T-helper 1 cell (primary cell): ENCODE measurements around the gene MBOAT2.

Source experiments
- DNase-seq, 5 donors: peaks; one replicate each; pipeline ENCODE4 v3.0.0-alpha.2; 2012 to 2020

The MBOAT2 gene

GRCh38 chr2:8889978-8890377 lies 113.5 kb downstream of the MBOAT2 start:
- no peak for DNase-seq

GRCh38 chr2:8888963-8889362 lies 114.5 kb downstream of the MBOAT2 start:
- DNase-seq = no peak

- DNase-seq = no peak
These were observed 116.6 kb downstream of the MBOAT2 start for GRCh38 chr2:8886876-8887275.

GRCh38 chr2:8886202-8886518 lies 117.3 kb downstream of the MBOAT2 start:
- DNase-seq = no peak

GRCh38 chr2:8885449-8886201 lies 117.9 kb downstream of the MBOAT2 start:
- DNase-seq = no peak

GRCh38 chr2:8884812-8885211 lies 118.7 kb downstream of the MBOAT2 start:
- DNase-seq = no peak

GRCh38 chr2:8882094-8882493 lies 121.4 kb downstream of the MBOAT2 start:
- DNase-seq = no peak

GRCh38 chr2:8877894-8878293 lies 125.6 kb downstream of the MBOAT2 start:
- no peak for DNase-seq

- DNase-seq = no peak
These were observed 126.2 kb downstream of the MBOAT2 start for GRCh38 chr2:8877332-8877731.

GRCh38 chr2:8876628-8877027 lies 126.9 kb downstream of the MBOAT2 start:
- no peak for DNase-seq

GRCh38 chr2:8872821-8873432 lies 130.6 kb downstream of the MBOAT2 start:
- peak in 1 of 5 donors; percentile 16 for DNase-seq

GRCh38 chr2:8870441-8870840 lies 133.0 kb downstream of the MBOAT2 start:
- no peak for DNase-seq

- no peak for DNase-seq
These were observed 136.1 kb downstream of the MBOAT2 start for GRCh38 chr2:8867363-8867762.

GRCh38 chr2:8863331-8863953 lies 140.0 kb downstream of the MBOAT2 start:
- DNase-seq = no peak

- DNase-seq = no peak
These were observed 141.3 kb downstream of the MBOAT2 start for GRCh38 chr2:8862230-8862629.

GRCh38 chr2:8861797-8862196 lies 141.7 kb downstream of the MBOAT2 start:
- DNase-seq = no peak

GRCh38 chr2:8860239-8860638 lies 143.2 kb downstream of the MBOAT2 start:
- no peak for DNase-seq

- DNase-seq = no peak
These were observed 144.6 kb downstream of the MBOAT2 start for GRCh38 chr2:8858910-8859309.

GRCh38 chr2:8858264-8858663 lies 145.2 kb downstream of the MBOAT2 start:
- no peak for DNase-seq

- DNase-seq = no peak
These were observed 145.8 kb downstream of the MBOAT2 start for GRCh38 chr2:8857709-8858108.

- DNase-seq = no peak
These were observed 147.3 kb downstream of the MBOAT2 start for GRCh38 chr2:8856176-8856575.

GRCh38 chr2:8855010-8855409 lies 148.5 kb downstream of the MBOAT2 start:
- DNase-seq = no peak

- no peak for DNase-seq
These were observed 150.1 kb downstream of the MBOAT2 start for GRCh38 chr2:8853426-8853825.

- DNase-seq = no peak
These were observed 151.5 kb downstream of the MBOAT2 start for GRCh38 chr2:8851811-8852560.
